ENCODE results near the gene CD99L2.

Gene CD99L2

DNA sequence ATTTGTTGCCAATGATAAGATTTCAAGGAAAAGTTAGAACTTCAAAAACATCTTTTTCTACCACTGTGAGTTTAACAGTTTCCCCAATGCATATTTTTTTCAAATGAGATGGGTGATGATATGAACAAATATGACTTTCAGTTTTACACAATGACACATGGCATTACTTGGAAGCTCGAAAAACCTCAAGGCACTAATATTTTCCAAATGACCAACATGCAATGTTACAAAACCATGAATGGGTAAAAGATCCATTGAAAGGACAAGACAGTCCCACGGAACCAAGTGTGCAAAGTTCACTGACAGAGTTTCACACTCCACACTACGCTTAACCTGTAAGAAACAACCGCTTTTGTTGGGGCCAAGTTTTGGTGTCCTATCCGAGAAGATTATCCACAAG is 84.5 kb downstream of the CD99L2 start:
- Histone ChIP-seq H3K4me2 (ENCODE audit: low read depth, low read length, poor library complexity, severe bottlenecking) (no peak overlapping the region), H4K20me1 (ENCODE audit: insufficient read depth, low read length, poor library complexity, severe bottlenecking) (no peaks in the 10 kb centered on the region), H3K9me3 (ENCODE audit: insufficient read depth, low read depth, low read length) (no peaks in the 10 kb centered on the region), H3F3A (ENCODE audit: low read depth) (no peaks in the 10 kb centered on the region), H3K36me3 (ENCODE audit: insufficient read depth, low read length) (no peaks in the 10 kb centered on the region), H3K27me3 (ENCODE audit: insufficient read depth, low read length, poor library complexity, severe bottlenecking) (no peaks in the 10 kb centered on the region), H3K4me1 (ENCODE audit: insufficient read depth, low read length, poor library complexity, severe bottlenecking) (no peaks in the 10 kb centered on the region), H3K9me2 (replicated peaks; ENCODE audit: low read depth, low read length) (no peaks in the 10 kb centered on the region), H3K79me2 (ENCODE audit: insufficient read depth, low read length) (no peaks in the 10 kb centered on the region), H3K9ac (ENCODE audit: low read depth, low read length, poor library complexity, severe bottlenecking) (no peak overlapping the region), H3K4me3 (ENCODE audit: low read length, poor library complexity, severe bottlenecking) (no peak overlapping the region), H2AFZ (ENCODE audit: low read length) (no peak overlapping the region)
- TF ChIP-seq, protein P1, sequence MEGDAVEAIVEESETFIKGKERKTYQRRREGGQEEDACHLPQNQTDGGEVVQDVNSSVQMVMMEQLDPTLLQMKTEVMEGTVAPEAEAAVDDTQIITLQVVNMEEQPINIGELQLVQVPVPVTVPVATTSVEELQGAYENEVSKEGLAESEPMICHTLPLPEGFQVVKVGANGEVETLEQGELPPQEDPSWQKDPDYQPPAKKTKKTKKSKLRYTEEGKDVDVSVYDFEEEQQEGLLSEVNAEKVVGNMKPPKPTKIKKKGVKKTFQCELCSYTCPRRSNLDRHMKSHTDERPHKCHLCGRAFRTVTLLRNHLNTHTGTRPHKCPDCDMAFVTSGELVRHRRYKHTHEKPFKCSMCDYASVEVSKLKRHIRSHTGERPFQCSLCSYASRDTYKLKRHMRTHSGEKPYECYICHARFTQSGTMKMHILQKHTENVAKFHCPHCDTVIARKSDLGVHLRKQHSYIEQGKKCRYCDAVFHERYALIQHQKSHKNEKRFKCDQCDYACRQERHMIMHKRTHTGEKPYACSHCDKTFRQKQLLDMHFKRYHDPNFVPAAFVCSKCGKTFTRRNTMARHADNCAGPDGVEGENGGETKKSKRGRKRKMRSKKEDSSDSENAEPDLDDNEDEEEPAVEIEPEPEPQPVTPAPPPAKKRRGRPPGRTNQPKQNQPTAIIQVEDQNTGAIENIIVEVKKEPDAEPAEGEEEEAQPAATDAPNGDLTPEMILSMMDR (conservative IDR thresholded peaks at IDR 0.05; ENCODE audit: low read length) = no peak
- no peak for TF ChIP-seq EZH2phosphoT487 (IDR thresholded peaks at IDR 0.05; ENCODE audit: borderline replicate concordance)

DNA sequence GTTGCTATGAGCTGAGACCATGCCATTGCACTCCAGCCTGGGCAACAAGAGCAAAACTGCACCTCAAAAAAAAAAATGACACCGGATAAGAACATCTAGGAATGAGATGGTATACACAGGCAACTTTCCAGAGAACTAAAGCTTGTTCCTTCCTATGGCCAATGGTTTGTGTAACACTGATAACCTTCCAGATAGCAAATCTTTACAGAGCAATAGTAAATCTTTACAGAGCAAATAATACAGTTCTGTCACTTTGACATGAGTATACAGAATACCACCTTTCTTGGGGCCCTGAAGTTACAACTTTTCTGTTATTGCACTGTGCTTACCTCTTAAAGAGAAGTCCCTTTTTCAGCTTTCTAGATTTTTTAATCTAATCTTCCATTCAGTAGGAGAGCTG is 91.6 kb downstream of the CD99L2 start:
- Histone ChIP-seq H3F3A (ENCODE audit: low read depth) (no peaks in the 10 kb centered on the region), H3K79me2 (ENCODE audit: insufficient read depth, low read length) (no peaks in the 10 kb centered on the region), H2AFZ (ENCODE audit: low read length) (no peak overlapping the region), H3K4me2 (ENCODE audit: low read depth, low read length, poor library complexity, severe bottlenecking) (no peak overlapping the region), H3K4me1 (ENCODE audit: insufficient read depth, low read length, poor library complexity, severe bottlenecking) (no peaks in the 10 kb centered on the region), H3K9me3 (ENCODE audit: insufficient read depth, low read depth, low read length) (no peaks in the 10 kb centered on the region), H3K9me2 (replicated peaks; ENCODE audit: low read depth, low read length) (no peaks in the 10 kb centered on the region), H3K36me3 (ENCODE audit: insufficient read depth, low read length) (no peaks in the 10 kb centered on the region), H3K4me3 (ENCODE audit: low read length, poor library complexity, severe bottlenecking) (no peak overlapping the region), H4K20me1 (ENCODE audit: insufficient read depth, low read length, poor library complexity, severe bottlenecking) (no peaks in the 10 kb centered on the region), H3K27me3 (ENCODE audit: insufficient read depth, low read length, poor library complexity, severe bottlenecking) (no peaks in the 10 kb centered on the region), H3K9ac (ENCODE audit: low read depth, low read length, poor library complexity, severe bottlenecking) (no peak overlapping the region)
- no peak for TF ChIP-seq EZH2phosphoT487 (IDR thresholded peaks at IDR 0.05; ENCODE audit: borderline replicate concordance)
- TF ChIP-seq, protein P1 (conservative IDR thresholded peaks at IDR 0.05; ENCODE audit: low read length) = no peak

DNA sequence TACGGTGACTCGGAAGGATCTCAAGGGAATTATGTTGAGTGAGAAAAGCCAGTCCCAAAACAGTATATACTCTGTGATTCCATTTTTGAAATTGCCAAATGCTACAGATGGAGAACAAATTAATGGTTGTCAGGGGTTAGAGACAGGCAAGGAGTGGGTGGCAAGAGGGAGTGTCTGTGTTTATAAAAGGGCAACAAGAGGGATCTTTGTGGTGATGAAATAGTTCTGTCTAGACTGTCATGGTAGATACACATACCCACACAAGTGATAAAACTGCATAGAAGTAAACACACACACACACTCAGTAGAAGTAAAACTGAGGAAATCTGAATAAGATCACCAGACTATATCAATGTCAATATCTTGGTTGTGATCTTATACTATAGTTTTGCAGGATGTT is 92.7 kb downstream of the CD99L2 start:
- Histone ChIP-seq H3K9ac (ENCODE audit: low read depth, low read length, poor library complexity, severe bottlenecking) (no peak overlapping the region), H3K4me1 (ENCODE audit: insufficient read depth, low read length, poor library complexity, severe bottlenecking) (no peaks in the 10 kb centered on the region), H3K4me3 (ENCODE audit: low read length, poor library complexity, severe bottlenecking) (no peak overlapping the region), H4K20me1 (ENCODE audit: insufficient read depth, low read length, poor library complexity, severe bottlenecking) (no peaks in the 10 kb centered on the region), H3K79me2 (ENCODE audit: insufficient read depth, low read length) (no peaks in the 10 kb centered on the region), H3K4me2 (ENCODE audit: low read depth, low read length, poor library complexity, severe bottlenecking) (no peak overlapping the region), H2AFZ (ENCODE audit: low read length) (no peak overlapping the region), H3K9me2 (replicated peaks; ENCODE audit: low read depth, low read length) (no peaks in the 10 kb centered on the region), H3K9me3 (ENCODE audit: insufficient read depth, low read depth, low read length) (no peaks in the 10 kb centered on the region), H3F3A (ENCODE audit: low read depth) (no peaks in the 10 kb centered on the region), H3K36me3 (ENCODE audit: insufficient read depth, low read length) (no peaks in the 10 kb centered on the region), H3K27me3 (ENCODE audit: insufficient read depth, low read length, poor library complexity, severe bottlenecking) (no peaks in the 10 kb centered on the region)
- TF ChIP-seq, protein P1 (conservative IDR thresholded peaks at IDR 0.05; ENCODE audit: low read length) = no peak
- TF ChIP-seq EZH2phosphoT487 (IDR thresholded peaks at IDR 0.05; ENCODE audit: borderline replicate concordance) = no peak

All from Loucy (cell line).